AG04450 (cell line): ENCODE results near the gene RALGDS. TPM values are rescaled to one million over a fixed set of nuclear protein-coding genes. Genes with fewer than 3 reads are reported as not detected.

Experiments used
- CTCF ChIA-PET: fragments of 300-600, 350-600 bp; formaldehyde crosslinking; extraction: SDS; loops from one replicate; lab custom pipeline; 2022; ENCODE audit warnings: antibody characterized with exemption, inconsistent platforms; lab: Charles Lee
- POLR2A ChIA-PET: fragments of 350-600 bp; formaldehyde crosslinking; extraction: SDS; loops from one replicate; lab custom pipeline; 2021; ENCODE audit warnings: antibody characterized with exemption, inconsistent platforms; lab: Yijun Ruan, JAX
- DNase-seq: peaks from one replicate; pipeline ENCODE4 v3.0.0-alpha.2; 2011; ENCODE audit warnings: low read depth, low spot score
- H3K27ac ChIP-seq: one replicate; pipeline ENCODE4 v1.5.1; 2012; ENCODE audit warnings: low read depth, low read length, control low read depth
- H3K27me3 ChIP-seq: one replicate; pipeline ENCODE4 v1.6.0; 2012; ENCODE audit warnings: low read length; ENCODE audit not compliant: control insufficient read depth, insufficient read depth
- H3K4me3 ChIP-seq: 2 replicates; pipeline ENCODE4 v1.5.1; 2011; ENCODE audit warnings: mild to moderate bottlenecking, low read depth, low read length, control low read depth
- H3K9me3 ChIP-seq: 2 replicates; pipeline ENCODE4 v1.5.1; 2012; ENCODE audit warnings: low read length; ENCODE audit not compliant: control insufficient read depth, insufficient read depth
- CTCF ChIP-seq: IDR thresholded peaks from 2 replicates; pipeline ENCODE4 v1.5.1; 2011; ENCODE audit warnings: low read depth, low read length, control low read depth, inconsistent platforms
- polyA plus RNA-seq: library from polyadenylated mRNA; depleted of rRNA; stranded (reverse); fragments of >200 nt; gene quantifications from 2 replicates; pipeline ENCODE4 v1.2.3, GENCODE V29; 2011; rRNA removed
- small RNA-seq: library from RNA; depleted of rRNA; stranded (forward); fragments of <200 nt; gene quantifications from one replicate; pipeline ENCODE3, GENCODE V24; 2012; ENCODE audit warnings: low read depth; ENCODE audit not compliant: insufficient read length

RALGDS gene
- polyA plus RNA-seq, 1 experiment: 19.1 TPM

- TF ChIP-seq CTCF: peak; percentile 44
- Histone ChIP-seq H3K27me3 (no peaks in the 10 kb centered on the region), H3K9me3 (no peaks in the 10 kb centered on the region), H3K4me3 (no peak overlapping the region), H3K27ac (no peak overlapping the region)
- ChIA-PET POLR2A (interaction anchor here (0.6 kb wide), 1 partner anchor 15 kb away, joined by 4 read pairs; no protein-coding TSS in a partner anchor), CTCF (interaction anchor here (0.7 to 4.7 kb wide), 6 partner anchors 13 to 131 kb away, joined by 3 to 23 read pairs (median 4); no protein-coding TSS in a partner anchor)
- DNase-seq: no peak
These were observed 72.4 kb downstream of the RALGDS start for GRCh38 chr9:133048595-133048994.

Small RNA genes within 50 kb of the gene (small RNA-seq; reads per million reads assigned to genes)
- gene MIR6877: not detected

Other genes with a start within 250 kb of the RALGDS start
- gene AK8, start 243.0 kb downstream of the RALGDS start, polyA plus RNA-seq: 0.14 and 0.15 TPM in 2 replicates
- gene SPACA9, start 242.3 kb downstream of the RALGDS start, polyA plus RNA-seq: 3.3 and 3.6 TPM in 2 replicates
- gene TSC1, start 176.6 kb downstream of the RALGDS start, polyA plus RNA-seq: 67.5 and 87.1 TPM in 2 replicates
- gene GFI1B, start 142.5 kb downstream of the RALGDS start, polyA plus RNA-seq: 0.10 and 0.16 TPM in 2 replicates
- 36.4 and 39.2 TPM in 2 replicates for gene GTF3C5, start 90.2 kb downstream of the RALGDS start, polyA plus RNA-seq
- 0.24 and 0.41 TPM in 2 replicates for gene CEL, start 59.3 kb downstream of the RALGDS start, polyA plus RNA-seq
- gene GBGT1, start 42.7 kb upstream of the RALGDS start, polyA plus RNA-seq: 3.5 TPM in 2 replicates
- gene OBP2B, start 88.0 kb upstream of the RALGDS start, polyA plus RNA-seq: not detected in 2 replicates
- gene ABO, start 154.0 kb upstream of the RALGDS start, polyA plus RNA-seq: not detected in 2 replicates
- 6.2 and 8.5 TPM in 2 replicates for gene SURF6, start 214.9 kb upstream of the RALGDS start, polyA plus RNA-seq
- 14.1 and 20.2 TPM in 2 replicates for gene MED22, start 226.9 kb upstream of the RALGDS start, polyA plus RNA-seq
- 2,708 and 3,305 TPM in 2 replicates for gene RPL7A, start 227.0 kb upstream of the RALGDS start, polyA plus RNA-seq
- gene SURF1, start 235.2 kb upstream of the RALGDS start, polyA plus RNA-seq: 28.2 and 29.9 TPM in 2 replicates
- 9.9 and 11.4 TPM in 2 replicates for gene SURF2, start 235.3 kb upstream of the RALGDS start, polyA plus RNA-seq